Glutamatergic neuron (in vitro differentiated cells): ENCODE data around the gene RAB10. TPM values are rescaled to one million over a fixed set of nuclear protein-coding genes. Genes with fewer than 3 reads are reported as not detected.

Source experiments
- DNase-seq: peaks from one replicate; pipeline ENCODE4 v3.0.0; 2022
- H3K27ac Mint-ChIP-seq: one replicate; pipeline ENCODE4 v1.8.0; 2020; ENCODE audit warnings: mild to moderate bottlenecking, mixed read lengths, inconsistent platforms; ENCODE audit not compliant: unreplicated experiment
- H3K27me3 Mint-ChIP-seq: one replicate; pipeline ENCODE4 v1.8.0; 2020; ENCODE audit warnings: mild to moderate bottlenecking, moderate library complexity, mixed read lengths, inconsistent platforms; ENCODE audit not compliant: unreplicated experiment
- H3K36me3 Mint-ChIP-seq: one replicate; pipeline ENCODE4 v1.8.0; 2020; ENCODE audit warnings: mild to moderate bottlenecking, mixed read lengths, inconsistent platforms; ENCODE audit not compliant: unreplicated experiment
- H3K4me1 Mint-ChIP-seq: one replicate; pipeline ENCODE4 v1.8.0; 2020; ENCODE audit warnings: mild to moderate bottlenecking, low read depth, mixed read lengths, inconsistent platforms; ENCODE audit not compliant: unreplicated experiment
- H3K4me3 Mint-ChIP-seq: one replicate; pipeline ENCODE4 v1.8.0; 2020; ENCODE audit warnings: mild to moderate bottlenecking, mixed read lengths, inconsistent platforms; ENCODE audit not compliant: unreplicated experiment
- H3K9me3 Mint-ChIP-seq: one replicate; pipeline ENCODE4 v1.8.0; 2020; ENCODE audit warnings: mild to moderate bottlenecking, moderate library complexity, mixed read lengths, inconsistent platforms; ENCODE audit not compliant: unreplicated experiment
- CTCF ChIP-seq: fragments of 200-600 bp; sonication (generic); IDR thresholded peaks from one replicate; pipeline ENCODE4 v1.5.0; 2021; ENCODE audit not compliant: partially characterized antibody, unreplicated experiment
- total RNA-seq: library from RNA; stranded (reverse); fragmentation: NEBNext Ultra II Directional; extraction: Animal tissue kit (Norgen Biotek cat#: 25700); gene quantifications from one replicate; pipeline ENCODE4 v1.2.1, GENCODE V29; 2021; ENCODE audit not compliant: unreplicated experiment

The RAB10 gene
- total RNA-seq, 1 donor from 2014 or later, result 168 TPM

DNA sequence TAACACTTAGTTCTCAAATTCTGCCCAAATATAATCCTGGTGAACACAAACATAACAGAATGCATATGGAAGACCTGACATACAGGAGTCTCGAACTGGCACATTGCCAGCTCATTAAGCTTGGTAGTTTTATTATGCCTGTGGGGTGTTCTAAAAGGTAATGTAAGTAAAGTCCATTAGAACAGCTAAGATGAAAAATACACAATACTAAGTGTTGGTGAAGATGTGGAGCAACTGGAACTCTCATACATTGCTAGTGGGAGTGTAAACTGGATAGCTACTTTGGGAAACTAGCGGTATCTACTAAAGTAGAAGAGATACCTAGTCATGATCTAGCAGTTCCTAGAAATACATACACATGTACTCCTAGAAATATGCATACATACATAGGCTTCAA lies 24.3 kb upstream of the RAB10 start:
- Mint-ChIP-seq H3K27ac (no peak overlapping the region), H3K27me3 (no peaks in the 10 kb centered on the region), H3K9me3 (no peaks in the 10 kb centered on the region), H3K4me1 (no peaks in the 10 kb centered on the region), H3K36me3 (peaks cover 5% of the 10 kb centered on the region), H3K4me3 (no peak overlapping the region)
- DNase-seq, result no peak
- TF ChIP-seq CTCF, result no peak

DNA sequence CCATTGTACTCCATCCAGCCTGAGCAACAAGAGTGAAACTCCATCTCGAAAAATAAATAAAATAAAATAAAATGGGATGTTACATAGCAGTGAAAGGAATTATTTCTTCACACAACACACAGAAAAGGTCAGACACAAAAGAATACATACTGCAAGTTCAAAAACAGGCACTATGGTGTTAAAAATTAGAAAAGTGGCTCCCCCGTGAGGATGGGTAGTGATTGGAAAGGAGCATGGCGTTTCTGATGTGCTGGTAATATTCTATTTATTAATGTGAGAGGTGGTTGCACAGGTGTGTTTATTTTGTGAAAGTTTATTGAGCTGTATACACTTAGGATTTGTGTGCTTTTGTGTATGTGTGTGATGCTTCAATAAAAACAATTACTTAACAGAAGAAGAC lies 22.9 kb upstream of the RAB10 start:
- Mint-ChIP-seq H3K27me3 (no peaks in the 10 kb centered on the region), H3K36me3 (peaks cover 5% of the 10 kb centered on the region), H3K4me1 (no peaks in the 10 kb centered on the region), H3K27ac (no peak overlapping the region), H3K9me3 (no peaks in the 10 kb centered on the region), H3K4me3 (no peak overlapping the region)
- DNase-seq, result no peak
- TF ChIP-seq CTCF, result no peak

GRCh38 chr2:26011609-26011989 lies 22.3 kb upstream of the RAB10 start:
- Mint-ChIP-seq H3K9me3 (no peaks in the 10 kb centered on the region), H3K27ac (no peak overlapping the region), H3K4me3 (no peak overlapping the region), H3K27me3 (no peaks in the 10 kb centered on the region), H3K36me3 (peaks cover 5% of the 10 kb centered on the region), H3K4me1 (no peaks in the 10 kb centered on the region)
- no peak for TF ChIP-seq CTCF
- DNase-seq, result no peak

DNA sequence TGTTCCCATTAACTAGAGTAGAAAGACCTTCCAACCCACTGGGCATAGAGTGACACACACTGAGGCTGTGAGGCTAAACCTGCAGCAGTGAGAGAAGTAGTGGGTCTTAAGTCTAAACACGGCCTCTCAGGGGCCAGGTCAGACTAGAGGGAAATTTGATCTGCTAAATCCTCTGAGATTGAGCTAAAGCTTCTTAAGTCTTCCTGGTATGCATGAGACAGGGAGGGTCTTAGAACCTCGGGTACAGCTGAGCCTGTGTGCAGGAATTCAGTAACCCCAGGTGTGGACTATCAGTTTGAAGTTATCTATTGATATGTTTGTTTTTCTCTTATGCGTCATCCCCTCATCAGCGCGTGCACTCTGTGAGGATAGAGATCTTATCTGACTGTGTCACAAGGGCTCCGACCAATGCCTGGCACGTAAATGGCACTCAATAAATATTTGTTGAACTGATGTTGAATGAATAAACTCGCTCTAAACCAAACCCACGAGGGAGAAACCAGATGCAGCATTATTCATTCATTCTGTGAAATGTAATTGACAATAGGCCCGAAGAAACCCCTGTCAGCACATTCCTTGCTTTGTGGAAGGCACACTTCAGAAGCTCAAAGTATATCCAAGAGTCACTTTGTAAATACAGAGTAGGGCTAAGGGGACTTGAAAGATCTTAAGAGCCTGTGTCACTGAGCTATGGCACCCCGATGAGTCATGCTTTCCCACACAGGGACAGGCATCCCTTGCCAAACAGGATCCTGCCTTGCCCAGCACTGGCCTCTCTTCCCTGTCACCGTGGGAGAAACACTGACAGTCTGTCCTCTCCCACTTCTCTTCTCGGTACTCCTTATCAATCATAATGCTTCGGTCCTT lies 21.7 kb upstream of the RAB10 start:
- no peak for DNase-seq
- TF ChIP-seq CTCF, result no peak
- H3K4me3 Mint-ChIP-seq, result no peak overlapping the region
- H3K36me3 Mint-ChIP-seq, result peaks cover 5% of the 10 kb centered on the region
- no peaks in the 10 kb centered on the region for H3K4me1 Mint-ChIP-seq
- no peak overlapping the region for H3K27ac Mint-ChIP-seq
- no peaks in the 10 kb centered on the region for H3K9me3 Mint-ChIP-seq
- no peaks in the 10 kb centered on the region for H3K27me3 Mint-ChIP-seq

GRCh38 chr2:26013668-26014067 lies 20.2 kb upstream of the RAB10 start:
- TF ChIP-seq CTCF, result no peak
- Mint-ChIP-seq H3K27me3 (peaks cover under 1% of the 10 kb centered on the region), H3K27ac (no peak overlapping the region), H3K9me3 (peaks cover 5% of the 10 kb centered on the region), H3K4me3 (no peak overlapping the region), H3K36me3 (peaks cover 5% of the 10 kb centered on the region), H3K4me1 (peaks cover 10% of the 10 kb centered on the region)
- DNase-seq, result no peak
